Mesodermal cell (in vitro differentiated cells): ENCODE data around the gene DIAPH3.
A peak's percentile ranks its signal among the peaks of the same experiment; 100 is the strongest.

Experiments
- H3K27ac ChIP-seq: 2 replicates; pipeline ENCODE4 v1.7.0; 2013; ENCODE audit warnings: mild to moderate bottlenecking, low read depth, low read length, moderate library complexity; ENCODE audit not compliant: severe bottlenecking
- H3K36me3 ChIP-seq: 2 replicates; pipeline ENCODE4 v1.7.1; 2013; ENCODE audit warnings: mild to moderate bottlenecking, low read length, moderate library complexity; ENCODE audit not compliant: control insufficient read depth, insufficient read depth
- H3K4me1 ChIP-seq: one replicate; pipeline ENCODE4 v1.7.1; 2013; ENCODE audit warnings: mild to moderate bottlenecking, low read length; ENCODE audit not compliant: insufficient read depth, control insufficient read depth, poor library complexity, severe bottlenecking
- H3K4me3 ChIP-seq: 2 replicates; pipeline ENCODE4 v1.7.0; 2013; ENCODE audit warnings: low read length, control low read depth, mild to moderate bottlenecking; ENCODE audit not compliant: insufficient read depth, poor library complexity, severe bottlenecking; ENCODE audit errors: extremely low read depth
- H3K9me3 ChIP-seq: 2 replicates; pipeline ENCODE4 v1.7.1; 2013; ENCODE audit warnings: mild to moderate bottlenecking, low read length, moderate library complexity; ENCODE audit not compliant: control insufficient read depth
- WGBS, 2 experiments: methylation state at CpG; one replicate each; pipeline ENCODE4 v1.1.5; 2013; ENCODE audit warnings: missing lambda C conversion rate in 2 of 2; ENCODE audit not compliant: insufficient coverage in 2 of 2; 5-methylcytosine and 5-hydroxymethylcytosine counted together

The DIAPH3 gene

DNA sequence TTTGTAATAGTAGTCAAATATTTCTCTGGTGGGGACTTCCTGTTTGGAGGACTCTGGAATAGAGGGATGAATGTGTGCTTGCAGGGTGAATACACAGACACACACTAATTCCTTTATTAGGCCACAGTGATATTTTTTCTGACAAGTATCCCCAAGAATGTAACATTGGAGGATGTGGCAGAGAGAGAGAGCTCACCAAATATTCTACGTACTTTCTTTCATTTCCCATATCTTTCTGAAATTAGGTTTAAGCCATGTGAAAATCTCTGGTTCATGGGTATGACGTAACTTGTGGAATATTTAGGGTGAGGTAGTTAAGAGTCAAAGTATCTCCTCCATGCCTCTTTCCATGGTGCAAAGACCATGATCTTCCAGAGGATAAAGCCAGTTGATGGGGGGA, 463.4 kb downstream of the DIAPH3 start:
- Histone ChIP-seq H3K36me3 (peaks cover under 1% of the 10 kb centered on the region), H3K9me3 (no peaks in the 10 kb centered on the region), H3K4me1 (no peaks in the 10 kb centered on the region), H3K4me3 (no peak overlapping the region), H3K27ac (no peak overlapping the region)
- no CpG with 5 or more reads among the region's 2 CpGs for WGBS, 2 experiments

DNA sequence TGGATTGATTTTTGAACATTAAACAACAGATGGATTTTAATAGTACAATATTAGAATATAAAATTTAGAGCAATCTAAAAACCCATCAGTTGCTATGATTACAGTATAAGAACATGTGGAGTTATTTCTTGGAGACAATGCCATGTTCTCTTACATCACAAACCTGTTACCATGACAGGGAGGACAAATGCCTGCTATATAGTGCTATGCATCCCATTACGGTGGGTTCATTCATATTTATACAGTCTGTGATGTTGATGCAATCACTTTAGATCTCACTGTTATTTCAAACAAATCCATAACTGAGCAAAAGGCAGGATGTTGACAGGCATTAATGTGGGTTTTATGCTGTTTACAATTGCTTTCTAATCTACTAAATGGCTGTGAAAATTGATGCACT, 467.5 kb downstream of the DIAPH3 start:
- Histone ChIP-seq H3K36me3 (peaks cover 3% of the 10 kb centered on the region), H3K9me3 (no peaks in the 10 kb centered on the region), H3K4me1 (peaks cover 7% of the 10 kb centered on the region), H3K27ac (no peak overlapping the region), H3K4me3 (no peak overlapping the region)
- no CpG with 5 or more reads among the region's 1 CpG for WGBS, 2 experiments

DNA sequence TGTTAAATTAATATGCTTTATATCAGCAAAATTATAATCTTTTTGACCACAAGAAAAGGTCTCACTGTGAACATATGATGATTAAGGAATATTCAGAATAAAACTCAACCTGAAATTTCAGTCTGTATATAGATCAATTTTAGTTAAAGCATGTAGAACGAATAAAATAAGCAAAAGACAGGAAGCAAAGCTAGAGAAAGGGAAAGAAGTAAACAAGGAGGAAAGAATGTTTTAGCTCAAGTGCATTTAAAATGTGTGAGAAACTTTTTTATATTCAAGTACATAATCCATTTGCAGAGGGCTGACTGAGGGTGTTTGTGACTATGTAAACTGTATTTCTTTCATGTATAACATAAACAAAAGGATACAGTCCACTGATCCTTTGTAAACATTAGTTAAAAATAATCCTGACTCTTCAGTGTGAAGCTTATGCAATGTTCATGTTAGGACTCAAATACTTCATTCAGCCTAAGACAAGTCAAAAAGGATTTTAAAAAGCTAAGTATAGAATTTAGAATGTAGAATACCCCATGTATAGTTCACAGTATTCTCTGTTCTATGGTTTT, 472.1 kb downstream of the DIAPH3 start:
- WGBS, 2 experiments: no CpG with 5 or more reads among the region's 1 CpG
- no peak overlapping the region for H3K4me3 ChIP-seq
- H3K27ac ChIP-seq: peak overlapping the region; percentile 77

DNA sequence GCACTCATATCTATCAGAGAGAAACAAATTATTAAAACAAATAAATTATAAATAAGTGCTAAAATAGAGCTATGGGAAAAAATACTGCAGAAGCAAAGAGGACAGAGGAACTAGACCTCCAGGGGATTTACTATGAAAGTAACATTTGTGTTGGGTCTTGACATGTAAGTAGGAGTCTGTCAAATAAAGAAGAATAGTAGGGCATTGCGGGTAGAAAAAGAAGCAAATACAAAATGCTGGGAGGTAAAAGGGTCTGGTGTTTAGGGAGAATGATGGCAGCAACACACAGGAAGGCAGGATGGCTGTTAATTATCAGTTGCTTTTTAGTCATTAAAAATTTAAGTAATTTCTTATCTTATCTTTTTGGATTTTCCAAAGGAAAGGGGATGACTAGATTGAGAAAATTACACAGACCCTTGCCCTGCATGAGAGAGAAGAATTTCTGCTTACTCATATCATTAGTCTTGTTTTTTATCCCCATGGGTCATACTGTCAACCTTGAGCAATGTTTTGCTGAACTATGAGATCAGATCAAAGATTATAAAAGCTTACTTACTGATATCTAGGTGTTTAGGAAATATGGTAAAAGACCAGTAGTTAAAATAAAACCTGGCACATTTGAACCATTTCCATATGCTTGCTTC, 472.7 kb downstream of the DIAPH3 start:
- 83 to 88% methylated on average over 1 of the region's 1 CpG for WGBS, 2 experiments
- H3K9me3 ChIP-seq: no peaks in the 10 kb centered on the region
- peaks cover 3% of the 10 kb centered on the region for H3K36me3 ChIP-seq
- peak overlapping the region; percentile 77 for H3K27ac ChIP-seq
- peaks cover 23% of the 10 kb centered on the region for H3K4me1 ChIP-seq
- H3K4me3 ChIP-seq: no peak overlapping the region

More for the DNA sequence above, 472.1 kb downstream of the DIAPH3 start:
- peaks cover 18% of the 10 kb centered on the region for H3K4me1 ChIP-seq
- no peaks in the 10 kb centered on the region for H3K9me3 ChIP-seq
- H3K36me3 ChIP-seq: peaks cover 3% of the 10 kb centered on the region

DNA sequence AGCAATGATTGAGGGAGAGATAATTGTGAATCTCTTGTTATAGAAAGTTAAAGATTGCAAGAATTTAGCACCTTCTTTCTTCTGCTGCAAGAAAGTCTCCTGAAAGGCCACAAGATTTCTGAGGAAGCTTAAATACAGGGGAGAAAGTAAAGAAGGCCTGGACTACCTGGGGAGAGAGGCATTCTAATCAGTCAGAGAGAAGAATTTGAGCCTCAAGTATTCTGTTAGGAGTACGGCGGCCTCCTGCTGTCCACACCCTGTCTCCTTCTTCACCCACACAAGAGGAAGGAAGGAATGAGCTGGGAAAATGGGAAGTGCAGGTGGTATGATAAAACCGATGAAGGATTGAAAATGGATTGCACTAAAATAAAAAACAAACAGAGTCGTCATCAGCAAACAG, 474.7 kb downstream of the DIAPH3 start:
- no peaks in the 10 kb centered on the region for H3K36me3 ChIP-seq

DNA sequence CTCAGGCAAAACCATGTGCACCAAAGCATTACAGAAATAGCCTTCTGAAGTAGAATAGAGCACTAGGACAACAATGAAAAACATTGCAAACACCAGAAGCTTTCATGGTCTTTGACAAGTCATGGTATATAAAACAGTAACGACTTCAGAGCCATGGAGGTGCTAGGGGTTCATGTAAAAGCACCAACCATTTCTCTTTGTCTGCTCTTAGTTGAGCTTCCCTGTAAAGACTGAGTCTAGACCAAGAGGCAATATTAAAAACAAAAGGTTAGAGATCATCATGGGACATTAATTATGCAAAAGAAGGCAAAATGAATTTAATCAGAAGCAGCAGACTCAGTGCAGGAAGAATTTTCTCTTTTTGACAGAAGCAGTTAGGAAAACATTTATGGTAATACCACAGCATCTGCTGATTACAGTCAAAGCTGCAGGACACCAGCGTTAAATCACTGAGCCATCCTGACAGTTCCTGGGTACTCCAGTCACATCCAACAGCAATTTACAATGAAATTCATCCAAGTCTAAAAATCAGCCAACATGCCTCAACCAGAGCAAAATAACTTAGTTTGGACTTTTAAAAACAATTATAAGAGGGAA, 476.8 kb downstream of the DIAPH3 start:
- H3K4me1 ChIP-seq: peaks cover 16% of the 10 kb centered on the region
- no peak overlapping the region for H3K4me3 ChIP-seq
- 38 to 57% methylated on average over 1 of the region's 2 CpGs for WGBS, 2 experiments
- peak overlapping the region; percentile 50 for H3K27ac ChIP-seq
- H3K36me3 ChIP-seq: no peaks in the 10 kb centered on the region
- H3K9me3 ChIP-seq: no peaks in the 10 kb centered on the region

More for the DNA sequence above, 474.7 kb downstream of the DIAPH3 start:
- Histone ChIP-seq H3K9me3 (no peaks in the 10 kb centered on the region), H3K4me1 (peaks cover 23% of the 10 kb centered on the region), H3K27ac (no peak overlapping the region), H3K4me3 (no peak overlapping the region)
- WGBS, 2 experiments: no CpG with 5 or more reads among the region's 4 CpGs

DNA sequence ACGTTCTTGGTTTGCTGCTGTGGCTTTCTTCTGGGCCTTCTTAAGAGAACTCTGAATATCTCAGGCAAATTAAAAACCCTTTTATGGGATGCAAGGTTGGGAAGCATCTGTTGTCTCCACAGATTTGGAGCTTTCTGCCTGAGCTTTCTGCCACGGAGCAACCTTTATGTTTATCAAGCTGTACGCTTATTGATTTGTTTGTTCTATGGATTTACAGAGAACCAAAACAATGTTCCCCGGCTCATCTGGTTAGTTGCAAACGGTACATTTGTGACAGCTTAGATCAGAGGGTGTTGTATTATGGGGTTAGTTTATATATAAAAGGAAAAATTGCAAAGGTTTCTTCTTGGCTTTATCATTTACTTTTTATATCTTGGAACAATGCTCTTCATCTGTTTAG, 479.6 kb downstream of the DIAPH3 start:
- 86 to 100% methylated on average over 1 to 2 of the region's 5 CpGs for WGBS, 2 experiments

DNA sequence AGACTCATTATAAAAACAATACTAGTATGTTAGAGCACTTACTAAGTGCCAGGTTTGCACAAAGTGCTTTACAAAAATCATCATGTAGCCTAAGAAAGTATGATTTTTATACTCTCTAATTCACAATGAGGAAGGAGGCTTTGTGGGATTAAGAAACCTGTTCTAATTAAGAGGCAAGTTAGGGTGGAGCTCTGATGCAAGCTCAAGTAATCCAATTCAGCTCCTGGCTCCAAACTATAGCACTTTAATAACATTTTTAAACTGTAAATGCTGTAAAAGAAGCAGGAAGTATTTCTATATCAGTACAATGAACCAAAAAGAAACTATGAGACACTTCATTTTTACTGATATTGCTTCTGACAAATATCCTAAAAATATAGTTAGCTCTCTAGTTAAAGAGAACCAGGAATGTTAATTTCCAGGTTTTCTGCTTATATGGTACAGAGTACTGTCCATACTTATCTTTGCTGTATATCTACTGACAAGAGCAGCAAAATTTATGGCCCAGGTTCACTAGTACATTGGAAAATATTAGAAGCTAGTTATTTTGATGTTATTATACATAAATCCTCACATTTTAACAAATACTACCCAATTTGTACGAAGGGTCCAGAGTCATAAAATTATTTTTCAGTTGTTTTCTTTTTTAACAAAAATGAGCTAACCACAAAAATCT, 482.0 kb downstream of the DIAPH3 start:
- Histone ChIP-seq H3K4me3 (no peak overlapping the region), H3K9me3 (no peaks in the 10 kb centered on the region), H3K27ac (no peak overlapping the region), H3K36me3 (no peaks in the 10 kb centered on the region), H3K4me1 (peaks cover 13% of the 10 kb centered on the region)
- no CpG with 5 or more reads among the region's 1 CpG for WGBS, 2 experiments

More for the DNA sequence above, 479.6 kb downstream of the DIAPH3 start:
- no peaks in the 10 kb centered on the region for H3K9me3 ChIP-seq
- no peak overlapping the region for H3K4me3 ChIP-seq
- H3K4me1 ChIP-seq: peaks cover 14% of the 10 kb centered on the region
- H3K36me3 ChIP-seq: no peaks in the 10 kb centered on the region
- H3K27ac ChIP-seq: no peak overlapping the region

DNA sequence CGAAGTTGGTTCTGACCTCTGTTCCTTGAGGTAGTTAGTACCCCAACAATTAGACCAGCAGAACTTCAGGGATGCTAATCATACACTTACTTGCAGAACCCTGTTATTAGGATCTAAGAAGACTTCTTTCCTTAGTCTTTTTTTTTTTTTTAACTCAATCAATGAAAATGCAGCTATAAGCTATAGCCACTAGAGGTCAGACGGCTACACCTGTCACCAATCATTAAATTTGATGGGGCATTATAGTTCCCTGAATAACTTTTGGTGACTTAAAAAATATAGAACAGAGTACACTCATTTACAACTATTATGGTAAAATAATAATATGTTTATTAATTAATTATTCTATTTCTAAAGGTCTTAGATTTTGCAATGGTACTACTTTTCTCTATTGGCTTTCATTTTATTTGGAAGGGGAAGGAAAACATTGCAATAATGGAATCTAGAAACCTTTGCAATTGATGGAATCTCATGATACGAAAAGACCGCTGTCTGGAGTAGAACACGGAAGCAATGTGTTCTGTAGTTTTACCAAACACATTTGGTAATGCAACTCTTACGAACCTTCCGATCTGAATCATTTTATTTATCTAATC, 483.2 kb downstream of the DIAPH3 start:
- H3K9me3 ChIP-seq: no peaks in the 10 kb centered on the region
- no peak overlapping the region for H3K27ac ChIP-seq
- no peaks in the 10 kb centered on the region for H3K36me3 ChIP-seq
- no peak overlapping the region for H3K4me3 ChIP-seq
- WGBS, 2 experiments: 69 to 81% methylated on average over 4 of the region's 7 CpGs
- peaks cover 6% of the 10 kb centered on the region for H3K4me1 ChIP-seq

DNA sequence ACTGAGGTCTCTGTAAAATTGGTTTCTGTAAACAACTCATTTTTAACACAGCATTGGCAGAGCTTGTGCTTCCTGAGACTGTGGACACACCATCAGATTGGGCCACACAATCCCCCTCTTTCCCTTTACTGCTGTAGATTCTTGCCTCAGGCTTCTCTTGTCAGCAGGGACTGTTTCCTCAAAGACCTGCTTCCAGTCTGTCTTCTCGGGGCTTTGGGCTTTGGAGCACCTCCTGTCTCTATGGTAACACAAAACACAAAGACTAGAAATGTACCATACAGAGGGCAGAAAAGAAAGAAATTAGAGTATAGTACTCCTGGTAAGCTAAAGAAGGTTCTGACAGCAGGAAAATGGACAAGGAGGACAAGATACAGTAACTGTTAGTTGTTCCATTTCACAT, 484.5 kb downstream of the DIAPH3 start:
- no peak overlapping the region for H3K4me3 ChIP-seq
- peak overlapping the region; percentile 73 for H3K27ac ChIP-seq
- peaks cover 6% of the 10 kb centered on the region for H3K4me1 ChIP-seq
- H3K36me3 ChIP-seq: peaks cover 6% of the 10 kb centered on the region
- no peaks in the 10 kb centered on the region for H3K9me3 ChIP-seq
- no CpG with 5 or more reads among the region's 1 CpG for WGBS, 2 experiments
